Mammary epithelial cell (primary cell): ENCODE measurements around the gene RTN4.

Experiments used
- EZH2 ChIP-seq: IDR thresholded peaks from 2 replicates; pipeline ENCODE4 v1.6.1; 2012; ENCODE audit warnings: low read length, inconsistent platforms, borderline replicate concordance
- TF ChIP-seq, protein P1 (sequence below), 2 donors: IDR thresholded peaks in 1 of 2; conservative IDR thresholded peaks in 1 of 2; 2 replicates each; pipeline ENCODE4 v1.5.1; 2011 to 2012; ENCODE audit warnings: inconsistent platforms in 2 of 2, low read length in 2 of 2, mild to moderate bottlenecking in 2 of 2, control low read depth in 1 of 2, low read depth in 1 of 2; ENCODE audit not compliant: insufficient read depth in 1 of 2; ENCODE audit errors: extremely low read depth in 1 of 2

DNA sequence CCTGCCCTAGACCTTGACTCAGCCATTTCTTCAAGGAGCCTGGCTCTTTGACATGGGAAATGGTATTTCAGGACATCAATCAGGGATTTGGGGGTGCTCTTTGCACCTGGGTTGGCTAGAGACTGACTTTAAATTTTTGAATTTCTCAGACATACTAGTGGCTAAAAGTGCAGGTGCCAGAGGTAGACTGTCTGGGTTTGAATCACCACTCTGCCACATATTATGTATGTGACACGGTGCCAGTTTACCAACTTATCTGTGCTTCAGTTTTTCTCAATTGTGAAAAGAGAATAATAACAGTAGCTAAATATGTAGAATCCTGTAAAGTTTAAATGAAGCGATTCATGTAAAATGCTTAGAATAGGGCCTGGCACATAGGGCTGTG lies 49.2 kb upstream of the RTN4 start:
- TF ChIP-seq, protein P1, sequence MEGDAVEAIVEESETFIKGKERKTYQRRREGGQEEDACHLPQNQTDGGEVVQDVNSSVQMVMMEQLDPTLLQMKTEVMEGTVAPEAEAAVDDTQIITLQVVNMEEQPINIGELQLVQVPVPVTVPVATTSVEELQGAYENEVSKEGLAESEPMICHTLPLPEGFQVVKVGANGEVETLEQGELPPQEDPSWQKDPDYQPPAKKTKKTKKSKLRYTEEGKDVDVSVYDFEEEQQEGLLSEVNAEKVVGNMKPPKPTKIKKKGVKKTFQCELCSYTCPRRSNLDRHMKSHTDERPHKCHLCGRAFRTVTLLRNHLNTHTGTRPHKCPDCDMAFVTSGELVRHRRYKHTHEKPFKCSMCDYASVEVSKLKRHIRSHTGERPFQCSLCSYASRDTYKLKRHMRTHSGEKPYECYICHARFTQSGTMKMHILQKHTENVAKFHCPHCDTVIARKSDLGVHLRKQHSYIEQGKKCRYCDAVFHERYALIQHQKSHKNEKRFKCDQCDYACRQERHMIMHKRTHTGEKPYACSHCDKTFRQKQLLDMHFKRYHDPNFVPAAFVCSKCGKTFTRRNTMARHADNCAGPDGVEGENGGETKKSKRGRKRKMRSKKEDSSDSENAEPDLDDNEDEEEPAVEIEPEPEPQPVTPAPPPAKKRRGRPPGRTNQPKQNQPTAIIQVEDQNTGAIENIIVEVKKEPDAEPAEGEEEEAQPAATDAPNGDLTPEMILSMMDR (conservative IDR thresholded peaks at IDR 0.05 in 1 of 2, IDR thresholded peaks at IDR 0.05 in 1 of 2; ENCODE audit: extremely low read depth in 1 of 2, insufficient read depth in 1 of 2, low read depth in 1 of 2, low read length in 2 of 2): no peak
- TF ChIP-seq EZH2: no peak
